Spleen (tissue), 7 donors: ENCODE results near the gene SORBS2.

ENCODE experiments used
- CTCF ChIP-seq, 11 experiments: fragments of 200-600 bp in 7 of 11; fragments of 450-650 bp in 4 of 11; sonication (generic) in 4 of 11; IDR thresholded peaks in 8 of 11; conservative IDR thresholded peaks in 3 of 11; 1 replicate in 7 of 11; 2 replicates in 4 of 11; pipeline versions ENCODE4 v1.4.0 to v1.8.0; 2016 to 2021; ENCODE audit warnings: antibody characterized with exemption in 11 of 11, inconsistent platforms in 4 of 11, mild to moderate bottlenecking in 1 of 11
- POLR2A ChIP-seq, 3 donors: fragments of 450-650 bp; IDR thresholded peaks; one replicate each; pipeline ENCODE4 v1.5.1; 2017; ENCODE audit warnings: antibody characterized with exemption in 3 of 3, mild to moderate bottlenecking in 1 of 3
- POLR2AphosphoS5 ChIP-seq, 3 donors: sonication (generic); formaldehyde crosslinking; IDR thresholded peaks; one replicate each; pipeline ENCODE4 v1.5.1; 2017; ENCODE audit warnings: antibody characterized with exemption in 3 of 3
- donor health status: DM: no; HTN: no; CAD: no; lungs with moderate emphysema.
- donor health status: DM: no; HTN: no; CAD: no.
- donor health status: DM: no; HTN: no; CAD: no.

GRCh38 chr4:185841451-185841850 lies 29.5 kb upstream of the SORBS2 start:
- no peak for TF ChIP-seq CTCF (IDR thresholded peaks at IDR 0.05 in 8 of 11, conservative IDR thresholded peaks at IDR 0.05 in 3 of 11)
- TF ChIP-seq POLR2A (IDR thresholded peaks at IDR 0.05): no peak
- TF ChIP-seq POLR2AphosphoS5 (IDR thresholded peaks at IDR 0.05): no peak
